Activated CD8-positive, alpha-beta memory T cell treated with anti-CD3 and anti-CD28 coated beads for 36 hours (primary cell): ENCODE data around the gene NFIX. TPM values are rescaled to one million over a fixed set of nuclear protein-coding genes. Genes with fewer than 3 reads are reported as not detected.

ENCODE experiments used
- CTCF ChIA-PET: fragments of 350-600 bp; sonication (Branson Sonifier 250); formaldehyde crosslinking; loops from one replicate; lab custom pipeline; 2021; ENCODE audit warnings: antibody characterized with exemption; lab: Charles Lee
- POLR2A ChIA-PET: fragments of 350-600 bp; sonication (Branson Sonifier 250); formaldehyde crosslinking; loops from one replicate; lab custom pipeline; 2021; ENCODE audit warnings: antibody characterized with exemption; lab: Charles Lee
- total RNA-seq, 2 experiments: library from RNA; stranded (reverse); gene quantifications; one replicate each; pipeline ENCODE4 v1.2.3, GENCODE V29; 2021

Gene NFIX
- total RNA-seq, 2 experiments from 2014 or later, result 2.2 to 3.5 TPM

DNA sequence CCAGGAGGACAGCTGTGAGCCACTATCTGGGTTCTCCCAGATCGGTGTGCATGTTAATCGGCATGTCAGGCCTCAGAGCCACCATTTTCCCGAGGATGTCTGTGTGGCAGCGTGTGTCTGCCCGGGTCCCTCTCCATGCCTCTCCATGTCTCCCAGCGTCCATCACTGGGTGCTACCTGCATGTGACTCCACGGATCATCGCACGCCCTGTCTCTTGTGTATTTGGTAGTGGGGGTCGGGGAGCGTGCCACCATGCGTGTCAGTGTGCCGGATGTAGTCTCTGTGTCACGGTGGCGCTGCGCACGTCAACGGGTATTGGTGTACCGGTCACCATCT is 5.9 kb downstream of the NFIX start:
- ChIA-PET CTCF (no interaction called here), POLR2A (no interaction called here)

GRCh38 chr19:13001502-13002165 is 6.4 kb downstream of the NFIX start:
- ChIA-PET CTCF (interaction anchor here (1.0 kb wide), 1 partner anchor 12 kb away, joined by 3 read pairs; no protein-coding TSS in a partner anchor), POLR2A (no interaction called here)

DNA sequence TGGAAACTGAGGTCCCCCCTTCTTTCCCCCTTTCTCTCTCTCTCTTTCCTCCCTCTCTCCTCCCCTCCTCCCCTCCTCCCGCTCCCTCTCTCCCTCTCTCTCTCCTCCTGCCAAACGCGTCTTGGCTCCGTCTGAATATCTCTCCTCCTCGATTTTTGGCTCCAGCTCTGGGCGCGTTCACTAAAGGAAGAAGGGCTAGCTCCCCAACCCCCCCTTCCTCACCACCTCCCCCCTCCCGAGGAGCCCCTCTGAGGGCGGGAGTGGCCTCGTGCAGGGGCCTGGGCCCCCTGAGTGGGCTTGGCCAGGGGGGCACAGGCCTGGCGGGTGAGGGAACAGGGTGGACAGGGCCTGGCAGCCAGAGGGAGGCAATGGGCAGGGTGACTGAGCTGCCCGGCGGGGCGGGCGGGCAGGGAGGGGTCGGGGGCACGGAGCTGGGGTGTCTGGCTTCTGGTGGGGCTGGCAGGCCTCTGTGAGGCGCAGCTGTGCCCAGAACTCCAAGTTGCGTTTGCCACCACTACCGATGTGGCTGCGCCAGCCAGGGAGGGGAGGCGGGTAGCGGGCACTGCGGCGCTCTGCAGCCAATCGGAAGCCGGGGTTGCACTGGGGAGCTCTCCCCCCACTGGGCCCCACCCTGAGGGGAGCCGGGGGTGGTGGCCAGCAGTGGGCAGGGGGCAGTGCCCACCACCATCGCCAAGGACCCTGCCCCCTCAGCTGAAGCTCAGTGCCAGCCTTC is 7.1 kb downstream of the NFIX start:
- POLR2A ChIA-PET, result no interaction called here
- CTCF ChIA-PET, result interaction anchor here (1.0 to 1.8 kb wide), 2 partner anchors 12 to 37 kb away, joined by 3 to 5 read pairs; no protein-coding TSS in a partner anchor

DNA sequence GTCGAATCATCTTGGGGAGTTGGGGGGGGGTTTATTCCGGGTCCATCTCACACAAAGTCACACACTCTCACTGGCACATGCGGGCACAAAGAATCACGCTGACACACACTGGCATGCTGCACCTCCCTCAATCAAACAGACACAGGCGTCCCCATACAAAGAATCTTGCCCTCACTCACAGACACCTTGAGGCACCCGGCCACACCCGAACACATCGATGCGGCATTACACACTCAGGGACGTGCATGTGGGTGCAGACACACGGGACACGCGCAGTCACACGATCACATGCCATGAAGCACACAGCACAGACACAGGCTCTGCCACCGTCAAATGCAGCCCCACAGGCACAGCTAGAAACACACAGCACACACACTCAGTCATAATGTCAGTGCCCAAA is 7.8 kb downstream of the NFIX start:
- ChIA-PET POLR2A (no interaction called here), CTCF (interaction anchor here (1.0 to 1.8 kb wide), 2 partner anchors 38 to 58 kb away, joined by 4 to 5 read pairs; no protein-coding TSS in a partner anchor)

GRCh38 chr19:13004273-13004672 is 9.0 kb downstream of the NFIX start:
- CTCF ChIA-PET, result interaction anchor here (0.8 to 1.4 kb wide), 3 partner anchors 9 to 57 kb away, joined by 3 to 6 read pairs (median 4); no protein-coding TSS in a partner anchor
- POLR2A ChIA-PET, result no interaction called here

DNA sequence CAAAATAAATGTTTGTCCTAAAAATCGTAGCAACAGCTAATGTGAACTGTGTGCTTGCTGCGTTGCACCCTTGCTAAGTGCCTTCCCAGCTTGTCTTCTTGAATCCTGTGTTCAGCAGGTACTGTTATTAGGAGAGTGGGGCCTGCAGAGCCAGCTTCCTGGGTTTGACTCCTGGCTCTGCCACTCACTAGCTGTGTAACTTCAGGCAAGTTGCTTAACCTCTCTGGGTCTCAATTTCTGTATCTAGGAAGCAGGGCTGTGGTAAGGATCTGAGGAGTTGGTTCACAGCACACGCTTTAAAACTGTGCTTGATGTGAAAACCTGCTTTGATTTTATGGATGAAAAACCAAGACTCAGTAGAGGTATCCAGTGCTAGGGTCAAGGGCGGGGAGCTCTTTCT is 10.0 kb downstream of the NFIX start:
- ChIA-PET POLR2A (interaction anchor here (0.8 kb wide), 1 partner anchor 8 kb away, joined by 3 read pairs; no protein-coding TSS in a partner anchor), CTCF (interaction anchor here (1.0 to 1.4 kb wide), 4 partner anchors 28 to 56 kb away, joined by 3 to 6 read pairs (median 4); no protein-coding TSS in a partner anchor)

- ChIA-PET POLR2A (interaction anchor here (0.8 kb wide), 1 partner anchor 8 kb away, joined by 3 read pairs; no protein-coding TSS in a partner anchor), CTCF (interaction anchor here (0.5 to 1.4 kb wide), 5 partner anchors 26 to 56 kb away, joined by 3 to 6 read pairs (median 3); no protein-coding TSS in a partner anchor)
These were observed 10.6 kb downstream of the NFIX start for GRCh38 chr19:13005861-13006370.

GRCh38 chr19:13006431-13007281 is 11.4 kb downstream of the NFIX start:
- ChIA-PET POLR2A (no interaction called here), CTCF (interaction anchor here (0.5 to 1.2 kb wide), 3 partner anchors 25 to 55 kb away, joined by 3 to 5 read pairs (median 3); no protein-coding TSS in a partner anchor)

GRCh38 chr19:13007292-13008045 is 12.2 kb downstream of the NFIX start:
- ChIA-PET POLR2A (no interaction called here), CTCF (interaction anchor here (1.1 to 1.9 kb wide), 2 partner anchors 40 to 87 kb away, joined by 3 to 9 read pairs; no protein-coding TSS in a partner anchor)

GRCh38 chr19:13008926-13009787 is 13.9 kb downstream of the NFIX start:
- CTCF ChIA-PET, result interaction anchor here (1.8 to 1.9 kb wide), 2 partner anchors 31 to 85 kb away, joined by 5 to 9 read pairs; no protein-coding TSS in a partner anchor
- POLR2A ChIA-PET, result no interaction called here

GRCh38 chr19:13010038-13010991 is 15.0 kb downstream of the NFIX start:
- ChIA-PET POLR2A (no interaction called here), CTCF (interaction anchor here (0.5 to 1.9 kb wide), 4 partner anchors 18 to 191 kb away, joined by 3 to 10 read pairs (median 3); no protein-coding TSS in a partner anchor)

GRCh38 chr19:13010992-13011652 is 15.8 kb downstream of the NFIX start:
- POLR2A ChIA-PET, result no interaction called here

DNA sequence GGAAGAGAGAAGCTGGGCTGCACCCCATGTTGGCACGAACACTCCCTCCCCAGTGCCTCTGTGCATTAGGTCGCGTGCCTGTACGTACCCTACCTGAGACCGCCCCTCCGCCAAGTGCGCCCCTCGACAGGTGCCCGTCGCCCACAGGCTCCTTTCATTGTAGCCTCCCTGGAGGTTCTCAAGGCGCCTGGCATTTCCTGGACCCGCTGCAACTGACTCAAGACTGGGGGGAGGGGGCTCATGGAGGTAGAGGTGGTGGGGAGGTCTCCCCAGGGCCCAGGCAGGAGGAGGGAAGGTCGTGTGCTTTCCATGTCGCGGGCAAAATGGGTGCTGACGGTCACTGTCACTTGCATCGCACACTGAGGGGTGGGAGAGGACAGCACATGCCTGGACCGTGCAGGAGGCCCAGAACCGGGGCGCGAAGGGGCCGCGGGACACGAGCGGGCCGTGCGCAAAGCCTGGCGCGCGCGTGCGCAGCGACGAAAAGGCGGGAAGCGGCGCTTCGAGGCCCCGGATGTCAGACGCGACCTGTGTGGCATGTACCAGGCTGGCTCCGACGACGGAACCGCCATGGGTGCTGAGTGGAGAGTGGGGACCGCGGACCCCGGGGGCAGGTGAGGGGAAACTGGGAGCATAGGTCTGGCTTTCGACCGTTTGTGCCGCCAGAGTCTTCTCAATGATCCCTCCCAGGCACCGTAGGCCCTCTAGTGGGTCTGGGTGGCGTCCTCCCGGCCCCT is 16.5 kb downstream of the NFIX start:
- ChIA-PET POLR2A (no interaction called here), CTCF (interaction anchor here (1.5 to 1.9 kb wide), 2 partner anchors 46 to 82 kb away, joined by 3 to 10 read pairs; no protein-coding TSS in a partner anchor)

More at GRCh38 chr19:13010992-13011652, 15.8 kb downstream of the NFIX start:
- CTCF ChIA-PET, result interaction anchor here (1.1 to 1.9 kb wide), 3 partner anchors 17 to 83 kb away, joined by 3 to 10 read pairs (median 3); no protein-coding TSS in a partner anchor

DNA sequence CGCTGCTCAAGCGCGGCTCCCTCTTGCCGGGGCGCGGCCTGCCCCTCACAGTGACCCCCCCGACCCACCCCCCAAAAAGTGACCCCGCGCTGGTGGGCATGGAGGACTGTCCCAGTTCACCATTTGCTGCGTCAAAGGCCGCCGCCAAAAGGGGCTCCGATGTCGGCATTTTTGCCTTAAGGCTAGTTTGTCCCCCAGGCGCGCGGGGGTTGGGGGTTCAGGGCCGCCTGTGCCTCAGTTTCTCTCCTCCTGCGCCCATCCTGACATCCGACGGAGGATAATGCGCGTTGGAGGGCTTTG is 17.1 kb downstream of the NFIX start:
- POLR2A ChIA-PET, result no interaction called here
- CTCF ChIA-PET, result interaction anchor here (2.3 kb wide), 1 partner anchor 47 kb away, joined by 7 read pairs; no protein-coding TSS in a partner anchor
